ENCODE measurements around the gene TMEM135. TPM values are rescaled to one million over a fixed set of nuclear protein-coding genes. Genes with fewer than 3 reads are reported as not detected.

Gene TMEM135
- polyA plus RNA-seq, 1 of the 3 experiments (the other 2 are of a cell fraction): 3.0 TPM

GRCh38 chr11:87300640-87301380 is 263.1 kb downstream of the TMEM135 start:
- no peak overlapping the region for H2AFZ ChIP-seq (ENCODE audit: low read depth)
- H3K9me3 ChIP-seq: no peaks in the 10 kb centered on the region
- CTCF ChIA-PET: interaction anchor here (0.7 to 4.3 kb wide), 7 partner anchors 10 to 692 kb away, joined by 3 to 24 read pairs (median 4); no protein-coding TSS in a partner anchor
- WGBS (ENCODE audit: low lambda C conversion rate): 75% methylated on average over 3 of the region's 3 CpGs
- H3F3A ChIP-seq (replicated peaks; ENCODE audit: insufficient read depth): no peaks in the 10 kb centered on the region
- no peaks in the 10 kb centered on the region for H3K36me3 ChIP-seq (replicated peaks in 1 of 2; ENCODE audit: control insufficient read depth in 1 of 2, insufficient read depth in 2 of 2, low read length in 1 of 2)
- H3K79me2 ChIP-seq (ENCODE audit: insufficient read depth): no peaks in the 10 kb centered on the region
- H3K9ac ChIP-seq: no peak overlapping the region
- H3K4me3 ChIP-seq (ENCODE audit: low read depth in 2 of 2, low read length in 1 of 2): no peak overlapping the region
- H3K4me1 ChIP-seq (ENCODE audit: control insufficient read depth in 1 of 2, insufficient read depth in 2 of 2, low read depth in 1 of 2, low read length in 1 of 2): peaks cover 0 to 3% of the 10 kb centered on the region in 2 experiments; a peak in 3 of 4 replicates
- no peaks in the 10 kb centered on the region for H3K9me2 ChIP-seq
- POLR2A ChIA-PET: no interaction called here
- no peaks in the 10 kb centered on the region for H4K20me1 ChIP-seq (ENCODE audit: insufficient read depth)
- no peak overlapping the region for H3K27ac ChIP-seq (ENCODE audit: low read depth in 2 of 2, low read length in 1 of 2)
- no peak overlapping the region for H3K4me2 ChIP-seq
- DNase-seq: no peak
- no peak for TF ChIP-seq FOXJ3 (CRISPR knock-in tag; IDR thresholded peaks at IDR 0.05)
- TF ChIP-seq USF1 (IDR thresholded peaks at IDR 0.05; ENCODE audit: borderline replicate concordance, low read depth): no peak
- TF ChIP-seq ZBTB33 (IDR thresholded peaks at IDR 0.05; ENCODE audit: borderline replicate concordance, low read depth): no peak
- no peak for TF ChIP-seq YY1 (IDR thresholded peaks at IDR 0.05; ENCODE audit: low read depth)
- TF ChIP-seq NRF1 (IDR thresholded peaks at IDR 0.05; ENCODE audit: low read depth, low read length): no peak
- no peak for TF ChIP-seq RXRA (IDR thresholded peaks at IDR 0.05; ENCODE audit: borderline replicate concordance, low read depth)
- no peak for TF ChIP-seq RAD21 (IDR thresholded peaks at IDR 0.05; ENCODE audit: low read length)
- no peak for TF ChIP-seq RFX5 (IDR thresholded peaks at IDR 0.05; ENCODE audit: low read length)
- no peak for TF ChIP-seq SIN3A (IDR thresholded peaks at IDR 0.05; ENCODE audit: borderline replicate concordance, low read depth, low read length)
- no peak for TF ChIP-seq RCOR1 (IDR thresholded peaks at IDR 0.05; ENCODE audit: low read length)
- no peak for TF ChIP-seq NFIC (IDR thresholded peaks at IDR 0.05; ENCODE audit: borderline replicate concordance)
- TF ChIP-seq MXI1 (IDR thresholded peaks at IDR 0.05; ENCODE audit: low read depth, low read length): no peak
- TF ChIP-seq CHD2 (IDR thresholded peaks at IDR 0.05; ENCODE audit: low read length, partially characterized antibody): no peak
- no peak for TF ChIP-seq PBX3 (IDR thresholded peaks at IDR 0.05)
- TF ChIP-seq GATA2 (CRISPR knock-in tag; IDR thresholded peaks at IDR 0.05): no peak
- H3K27me3 ChIP-seq (ENCODE audit: insufficient read depth): no peaks in the 10 kb centered on the region

All from SK-N-SH (cell line).